ENCODE results near the gene CERK.

The CERK gene

DNA sequence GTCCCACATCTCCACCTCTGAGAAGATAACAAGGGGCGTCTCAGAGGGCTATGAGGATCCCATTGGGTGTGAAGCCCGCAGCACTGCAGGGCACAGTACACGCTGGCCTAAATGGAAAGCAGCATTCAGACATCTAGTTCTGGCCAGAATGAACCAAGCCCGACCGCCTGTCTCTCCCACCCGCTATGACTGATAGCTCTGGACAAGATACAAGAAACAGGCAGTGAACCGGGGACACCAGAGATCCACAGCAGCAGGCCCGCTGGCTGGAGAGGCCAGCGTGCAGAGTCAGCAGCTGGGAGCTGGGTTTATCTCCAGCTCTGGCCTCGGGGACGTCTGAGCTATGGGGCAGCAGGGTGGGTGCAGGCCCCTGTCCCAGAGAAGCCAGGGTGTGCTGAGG is 9.6 kb downstream of the CERK start:
- Histone ChIP-seq H3K9me3 (ENCODE audit: low read length) (no peaks in the 10 kb centered on the region), H3K27me3 (ENCODE audit: insufficient read depth, low read length) (no peaks in the 10 kb centered on the region), H3K36me3 (ENCODE audit: insufficient read depth, low read length) (peaks cover 24% of the 10 kb centered on the region), H3K4me3 (ENCODE audit: low read length) (no peak overlapping the region), H3K4me1 (ENCODE audit: insufficient read depth, low read length) (no peaks in the 10 kb centered on the region), H2AFZ (ENCODE audit: low read depth, low read length) (no peak overlapping the region)

DNA sequence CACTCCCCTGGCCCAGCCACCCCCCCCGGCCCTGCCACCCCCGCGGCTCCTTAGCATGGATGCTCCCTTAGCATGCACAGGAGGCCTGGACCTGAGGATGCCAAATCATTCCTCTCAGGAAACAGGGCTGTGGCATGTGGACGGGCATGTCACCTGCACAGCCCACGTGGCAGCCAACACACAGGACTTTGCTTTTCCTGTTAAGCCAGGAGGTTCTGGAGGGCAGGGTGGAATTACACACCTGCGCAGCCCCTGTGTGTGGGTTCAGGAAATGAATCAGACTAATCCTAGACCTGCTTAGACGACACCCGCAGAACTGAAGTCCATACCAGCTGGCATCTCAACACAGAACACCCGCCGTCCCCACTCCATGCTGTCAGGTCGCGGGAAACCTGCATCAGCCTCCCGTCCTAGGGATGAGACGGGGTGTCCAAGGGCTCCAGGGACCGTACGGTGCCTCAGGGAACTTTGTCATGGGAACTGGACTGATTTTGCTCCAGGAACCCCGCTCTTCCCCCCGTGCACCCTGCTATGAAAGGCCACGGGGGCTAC is 10.2 kb downstream of the CERK start:
- no peak overlapping the region for H2AFZ ChIP-seq (ENCODE audit: low read depth, low read length)
- H3K36me3 ChIP-seq (ENCODE audit: insufficient read depth, low read length), result peaks cover 24% of the 10 kb centered on the region
- no peaks in the 10 kb centered on the region for H3K4me1 ChIP-seq (ENCODE audit: insufficient read depth, low read length)
- no peaks in the 10 kb centered on the region for H3K27me3 ChIP-seq (ENCODE audit: insufficient read depth, low read length)
- no peak overlapping the region for H3K4me3 ChIP-seq (ENCODE audit: low read length)
- no peaks in the 10 kb centered on the region for H3K9me3 ChIP-seq (ENCODE audit: low read length)

DNA sequence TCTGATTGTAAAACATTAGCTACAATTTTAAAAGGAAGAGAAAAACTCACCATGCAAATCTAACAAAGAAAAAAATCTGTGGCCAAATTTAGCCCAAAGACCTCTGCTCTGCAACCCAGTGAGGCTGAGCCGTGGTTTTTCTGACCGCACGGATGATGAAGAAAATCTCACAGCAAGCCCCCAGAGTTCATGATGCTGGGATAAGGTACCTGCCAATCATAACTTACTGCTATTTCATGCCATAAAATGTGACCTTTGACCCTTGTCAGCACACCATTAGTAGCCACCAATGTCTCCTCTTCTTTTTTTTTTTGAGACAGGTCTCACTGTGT is 11.1 kb downstream of the CERK start:
- no peak overlapping the region for H3K4me3 ChIP-seq (ENCODE audit: low read length)
- H2AFZ ChIP-seq (ENCODE audit: low read depth, low read length), result no peak overlapping the region
- H3K4me1 ChIP-seq (ENCODE audit: insufficient read depth, low read length), result no peaks in the 10 kb centered on the region
- H3K27me3 ChIP-seq (ENCODE audit: insufficient read depth, low read length), result no peaks in the 10 kb centered on the region
- no peaks in the 10 kb centered on the region for H3K9me3 ChIP-seq (ENCODE audit: low read length)
- peaks cover 22% of the 10 kb centered on the region for H3K36me3 ChIP-seq (ENCODE audit: insufficient read depth, low read length)

DNA sequence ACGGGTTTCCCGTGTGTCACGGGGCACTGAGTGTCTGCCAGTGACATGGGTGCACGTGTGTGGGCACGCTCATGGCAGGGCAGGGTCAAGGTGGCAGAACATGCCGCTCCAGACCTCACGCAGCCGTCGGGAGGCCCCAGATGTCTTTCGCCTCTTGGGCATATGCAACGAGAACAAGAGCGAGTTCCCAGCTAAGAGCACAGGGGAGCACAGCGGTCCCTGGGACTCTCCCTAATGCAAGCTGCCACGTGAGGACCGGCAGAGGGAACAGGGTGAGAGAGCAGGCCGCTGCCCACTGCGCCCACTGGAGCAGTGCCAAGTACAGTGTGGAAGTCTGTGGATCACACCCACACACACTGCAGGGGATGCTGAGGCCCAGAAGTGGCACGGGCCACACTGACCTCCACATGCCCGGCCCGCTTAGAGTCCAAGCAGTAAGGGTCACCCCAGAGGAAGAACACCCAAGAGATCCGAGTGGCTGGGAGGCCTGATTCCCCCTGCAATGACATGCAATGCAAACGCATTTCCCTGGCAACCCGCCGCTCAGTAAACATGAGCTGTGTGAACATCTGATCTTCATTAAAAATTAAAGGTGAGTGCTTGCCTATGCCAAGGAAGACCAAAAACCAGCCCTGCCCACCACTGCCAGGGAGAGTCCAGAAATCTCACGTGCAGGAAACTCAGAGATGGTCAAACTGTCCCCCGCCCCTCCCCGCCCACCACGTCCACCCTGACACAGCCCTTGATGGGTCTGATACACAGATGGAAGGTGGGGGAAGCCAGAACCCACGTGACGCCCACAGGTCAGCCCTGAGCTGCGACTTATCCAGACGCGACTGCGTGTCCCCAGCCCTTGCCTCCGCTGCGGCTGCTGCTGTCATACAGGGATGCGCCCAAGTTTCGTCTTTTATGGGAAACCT is 11.7 kb downstream of the CERK start:
- no peaks in the 10 kb centered on the region for H3K27me3 ChIP-seq (ENCODE audit: insufficient read depth, low read length)
- H3K4me1 ChIP-seq (ENCODE audit: insufficient read depth, low read length), result no peaks in the 10 kb centered on the region
- H3K4me3 ChIP-seq (ENCODE audit: low read length), result no peak overlapping the region
- no peaks in the 10 kb centered on the region for H3K9me3 ChIP-seq (ENCODE audit: low read length)
- no peak overlapping the region for H2AFZ ChIP-seq (ENCODE audit: low read depth, low read length)
- H3K36me3 ChIP-seq (ENCODE audit: insufficient read depth, low read length), result peaks cover 21% of the 10 kb centered on the region

DNA sequence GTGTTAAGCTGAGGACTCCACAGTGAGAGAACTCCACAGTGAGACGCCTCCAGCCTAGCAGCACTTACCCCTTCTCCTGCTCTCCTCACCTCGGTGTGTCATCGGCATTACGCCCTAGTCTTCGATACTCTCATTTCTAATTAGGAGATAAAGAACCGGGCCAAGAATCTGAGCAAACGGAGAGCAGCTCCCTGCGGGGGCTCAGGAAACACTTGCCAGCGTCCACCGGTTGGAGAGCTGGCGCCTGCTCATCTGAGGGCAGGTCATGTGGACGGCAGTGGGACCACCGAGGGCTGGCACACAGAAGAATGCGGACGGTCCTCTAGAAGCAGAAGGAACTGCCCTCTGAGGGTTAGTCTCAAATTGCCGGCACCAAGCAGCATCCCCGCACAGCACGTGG is 13.0 kb downstream of the CERK start:
- H3K27me3 ChIP-seq (ENCODE audit: insufficient read depth, low read length), result no peaks in the 10 kb centered on the region
- no peaks in the 10 kb centered on the region for H3K9me3 ChIP-seq (ENCODE audit: low read length)
- no peak overlapping the region for H3K4me3 ChIP-seq (ENCODE audit: low read length)
- peaks cover 27% of the 10 kb centered on the region for H3K36me3 ChIP-seq (ENCODE audit: insufficient read depth, low read length)
- H3K4me1 ChIP-seq (ENCODE audit: insufficient read depth, low read length), result no peaks in the 10 kb centered on the region
- no peak overlapping the region for H2AFZ ChIP-seq (ENCODE audit: low read depth, low read length)

DNA sequence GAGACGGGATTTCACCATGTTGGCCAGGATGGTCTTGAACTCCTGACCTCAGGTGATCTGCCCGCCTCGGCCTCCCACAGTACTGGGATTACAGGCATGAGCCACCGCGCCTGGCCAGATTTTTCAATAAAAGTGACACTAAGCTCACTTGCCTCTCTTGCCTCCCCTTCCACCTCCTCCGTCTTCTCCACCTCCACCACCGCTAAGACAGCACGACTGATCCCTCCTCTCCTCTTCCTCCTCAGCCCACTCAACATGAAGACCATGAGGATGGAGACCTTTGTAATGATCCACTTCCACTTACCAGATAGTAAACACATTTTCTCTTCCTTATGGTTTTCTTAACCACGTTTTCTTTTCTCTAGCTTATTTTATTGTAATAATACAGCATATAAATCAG is 14.2 kb downstream of the CERK start:
- no peak overlapping the region for H3K4me3 ChIP-seq (ENCODE audit: low read length)
- no peak overlapping the region for H2AFZ ChIP-seq (ENCODE audit: low read depth, low read length)
- no peaks in the 10 kb centered on the region for H3K27me3 ChIP-seq (ENCODE audit: insufficient read depth, low read length)
- H3K4me1 ChIP-seq (ENCODE audit: insufficient read depth, low read length), result no peaks in the 10 kb centered on the region
- H3K36me3 ChIP-seq (ENCODE audit: insufficient read depth, low read length), result peaks cover 35% of the 10 kb centered on the region
- H3K9me3 ChIP-seq (ENCODE audit: low read length), result no peaks in the 10 kb centered on the region

DNA sequence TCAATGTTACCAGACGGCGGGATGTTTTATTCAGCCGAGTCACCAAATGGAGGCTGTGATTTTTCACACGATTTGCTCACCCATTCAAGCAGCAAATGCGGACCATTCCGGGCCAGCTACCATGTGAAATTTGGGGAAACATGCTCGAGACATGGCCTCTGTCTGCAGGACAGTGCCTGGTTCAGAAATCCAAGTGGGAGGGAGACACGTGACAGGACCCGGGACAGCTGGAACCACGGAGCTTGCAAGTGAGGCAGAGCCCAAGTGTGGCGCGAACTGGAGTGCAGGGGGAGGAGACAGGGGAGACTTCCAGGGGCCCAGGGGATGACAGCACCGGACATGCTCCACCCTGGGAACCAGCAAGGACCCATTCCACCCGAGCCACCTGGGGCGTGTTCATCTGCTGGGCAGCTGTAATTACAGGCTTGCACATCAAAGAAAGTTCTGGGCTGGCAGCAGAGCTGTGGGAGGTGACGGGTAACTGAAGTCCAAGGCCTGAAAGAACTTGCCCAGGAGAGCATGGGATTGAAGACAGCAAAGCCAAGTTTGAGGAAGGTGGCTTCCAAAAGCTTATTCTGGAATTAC is 16.5 kb downstream of the CERK start:
- H3K27me3 ChIP-seq (ENCODE audit: insufficient read depth, low read length), result no peaks in the 10 kb centered on the region
- H3K36me3 ChIP-seq (ENCODE audit: insufficient read depth, low read length), result peaks cover 46% of the 10 kb centered on the region
- no peak overlapping the region for H3K4me3 ChIP-seq (ENCODE audit: low read length)
- no peaks in the 10 kb centered on the region for H3K9me3 ChIP-seq (ENCODE audit: low read length)
- H2AFZ ChIP-seq (ENCODE audit: low read depth, low read length), result no peak overlapping the region
- H3K4me1 ChIP-seq (ENCODE audit: insufficient read depth, low read length), result no peaks in the 10 kb centered on the region

DNA sequence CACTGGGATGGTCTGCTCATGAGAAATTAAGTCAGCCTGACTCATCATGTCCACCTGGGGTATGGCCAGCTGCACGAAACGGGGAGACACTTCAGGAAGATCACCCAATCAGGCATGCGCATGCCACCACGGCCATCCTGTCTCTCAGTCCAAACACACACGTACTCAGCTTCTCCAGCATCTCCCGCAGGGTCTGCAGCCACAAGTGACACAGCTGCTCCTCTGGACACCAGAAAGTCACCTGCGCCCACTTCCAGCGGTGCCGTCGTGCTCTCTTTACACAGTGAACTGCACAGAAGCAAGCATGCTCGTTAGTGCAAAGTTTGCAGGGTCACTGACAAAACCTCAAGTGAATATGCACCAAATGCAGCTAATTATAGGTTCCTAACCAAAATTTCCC is 18.1 kb downstream of the CERK start:
- Histone ChIP-seq H3K36me3 (ENCODE audit: insufficient read depth, low read length) (peaks cover 51% of the 10 kb centered on the region), H2AFZ (ENCODE audit: low read depth, low read length) (no peak overlapping the region), H3K27me3 (ENCODE audit: insufficient read depth, low read length) (no peaks in the 10 kb centered on the region), H3K4me1 (ENCODE audit: insufficient read depth, low read length) (no peaks in the 10 kb centered on the region), H3K4me3 (ENCODE audit: low read length) (no peak overlapping the region), H3K9me3 (ENCODE audit: low read length) (no peaks in the 10 kb centered on the region)

DNA sequence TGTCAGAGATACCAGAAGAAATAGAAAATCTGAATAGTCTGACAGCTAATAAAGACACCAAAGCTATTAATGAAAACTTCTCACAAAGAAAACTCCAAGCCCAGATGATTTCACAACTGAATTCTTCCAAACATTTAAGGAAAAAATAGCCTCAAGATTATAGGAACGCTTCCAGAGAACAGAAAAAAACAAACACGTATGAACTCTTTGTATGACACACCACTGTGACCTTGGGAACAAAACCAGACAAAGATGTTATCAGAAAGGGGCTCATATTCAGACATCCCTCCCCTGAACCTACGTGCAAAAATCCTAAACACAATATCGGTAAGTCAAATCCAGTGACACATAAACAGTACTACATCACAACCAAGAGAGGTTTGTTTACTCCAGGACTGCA is 23.5 kb downstream of the CERK start:
- no peak overlapping the region for H3K4me3 ChIP-seq (ENCODE audit: low read length)
- no peaks in the 10 kb centered on the region for H3K27me3 ChIP-seq (ENCODE audit: insufficient read depth, low read length)
- H3K36me3 ChIP-seq (ENCODE audit: insufficient read depth, low read length), result peaks cover 73% of the 10 kb centered on the region
- H3K9me3 ChIP-seq (ENCODE audit: low read length), result no peaks in the 10 kb centered on the region
- H3K4me1 ChIP-seq (ENCODE audit: insufficient read depth, low read length), result no peaks in the 10 kb centered on the region
- H2AFZ ChIP-seq (ENCODE audit: low read depth, low read length), result no peak overlapping the region

DNA sequence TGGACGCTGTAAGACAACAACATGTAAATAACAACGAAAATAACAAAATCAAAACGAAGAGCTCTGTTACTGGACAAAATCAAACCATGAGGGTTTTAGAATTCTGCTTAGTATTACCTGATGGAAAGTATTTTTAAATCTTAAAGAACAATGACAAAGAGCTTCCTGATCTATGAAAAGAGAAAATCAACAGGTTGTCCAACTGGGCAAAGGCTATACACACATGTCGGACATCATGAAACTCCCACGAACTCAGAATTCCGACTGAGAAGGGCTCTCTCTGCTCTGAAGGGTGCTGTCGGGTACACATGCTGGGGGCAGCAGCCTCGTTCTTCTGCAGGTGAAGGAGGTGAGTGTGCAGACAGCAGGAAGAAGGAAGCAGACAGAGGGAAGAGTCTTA is 25.8 kb downstream of the CERK start:
- H2AFZ ChIP-seq (ENCODE audit: low read depth, low read length), result no peak overlapping the region
- peaks cover 76% of the 10 kb centered on the region for H3K36me3 ChIP-seq (ENCODE audit: insufficient read depth, low read length)
- H3K9me3 ChIP-seq (ENCODE audit: low read length), result no peaks in the 10 kb centered on the region
- no peaks in the 10 kb centered on the region for H3K4me1 ChIP-seq (ENCODE audit: insufficient read depth, low read length)
- no peak overlapping the region for H3K4me3 ChIP-seq (ENCODE audit: low read length)
- no peaks in the 10 kb centered on the region for H3K27me3 ChIP-seq (ENCODE audit: insufficient read depth, low read length)

DNA sequence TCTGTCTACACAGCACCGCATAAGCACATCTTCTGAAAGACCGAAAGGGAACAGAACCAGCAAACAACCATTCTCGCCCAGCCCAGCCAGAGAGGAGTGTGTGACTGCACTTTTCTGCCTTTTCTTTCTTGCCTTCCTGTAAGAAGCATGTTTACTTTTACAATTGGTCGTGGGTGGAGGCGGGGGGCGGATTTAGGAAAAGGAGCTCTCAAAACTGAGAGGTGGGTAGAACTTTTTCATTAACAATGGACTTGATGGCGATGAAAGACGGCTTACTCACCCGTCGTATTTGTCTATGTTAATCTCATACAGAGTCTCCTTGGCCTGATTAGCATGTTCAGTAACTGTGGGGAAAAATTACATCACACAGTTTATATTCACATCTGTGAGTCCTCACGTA is 27.2 kb downstream of the CERK start:
- Histone ChIP-seq H3K27me3 (ENCODE audit: insufficient read depth, low read length) (no peaks in the 10 kb centered on the region), H2AFZ (ENCODE audit: low read depth, low read length) (no peak overlapping the region), H3K9me3 (ENCODE audit: low read length) (no peaks in the 10 kb centered on the region), H3K4me3 (ENCODE audit: low read length) (no peak overlapping the region), H3K36me3 (ENCODE audit: insufficient read depth, low read length) (peaks cover 78% of the 10 kb centered on the region), H3K4me1 (ENCODE audit: insufficient read depth, low read length) (no peaks in the 10 kb centered on the region)

DNA sequence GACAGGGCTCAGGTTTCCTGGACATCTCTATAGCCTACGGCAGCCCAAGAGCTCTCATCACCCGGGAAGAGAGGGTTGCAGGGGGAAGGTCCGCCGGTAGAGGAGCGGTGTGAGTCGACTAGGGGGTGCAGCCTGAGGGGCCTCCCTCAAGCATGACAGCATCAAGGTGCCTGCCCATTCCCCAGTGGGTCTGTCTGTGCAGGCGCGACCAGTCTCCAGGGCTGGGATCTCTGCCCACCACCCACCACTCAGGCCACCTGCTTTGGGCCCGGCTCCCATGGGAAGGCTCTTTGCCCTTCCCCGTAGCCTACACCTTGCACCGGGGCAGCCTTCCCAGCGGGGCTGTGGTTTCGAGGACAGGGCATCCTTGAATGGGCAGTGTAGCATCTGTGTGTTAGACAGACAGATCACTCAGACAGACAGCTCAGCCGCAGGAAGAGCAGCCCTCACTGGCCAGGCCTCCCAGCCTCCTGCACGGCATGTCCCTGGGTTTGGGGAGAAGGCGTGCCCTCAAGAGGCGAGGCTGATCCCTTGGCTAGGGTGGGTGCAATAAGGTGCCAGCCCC is 29.2 kb downstream of the CERK start:
- no peak overlapping the region for H3K4me3 ChIP-seq (ENCODE audit: low read length)
- H2AFZ ChIP-seq (ENCODE audit: low read depth, low read length), result no peak overlapping the region
- H3K4me1 ChIP-seq (ENCODE audit: insufficient read depth, low read length), result no peaks in the 10 kb centered on the region
- no peaks in the 10 kb centered on the region for H3K27me3 ChIP-seq (ENCODE audit: insufficient read depth, low read length)
- peaks cover 83% of the 10 kb centered on the region for H3K36me3 ChIP-seq (ENCODE audit: insufficient read depth, low read length)
- H3K9me3 ChIP-seq (ENCODE audit: low read length), result no peaks in the 10 kb centered on the region

DNA sequence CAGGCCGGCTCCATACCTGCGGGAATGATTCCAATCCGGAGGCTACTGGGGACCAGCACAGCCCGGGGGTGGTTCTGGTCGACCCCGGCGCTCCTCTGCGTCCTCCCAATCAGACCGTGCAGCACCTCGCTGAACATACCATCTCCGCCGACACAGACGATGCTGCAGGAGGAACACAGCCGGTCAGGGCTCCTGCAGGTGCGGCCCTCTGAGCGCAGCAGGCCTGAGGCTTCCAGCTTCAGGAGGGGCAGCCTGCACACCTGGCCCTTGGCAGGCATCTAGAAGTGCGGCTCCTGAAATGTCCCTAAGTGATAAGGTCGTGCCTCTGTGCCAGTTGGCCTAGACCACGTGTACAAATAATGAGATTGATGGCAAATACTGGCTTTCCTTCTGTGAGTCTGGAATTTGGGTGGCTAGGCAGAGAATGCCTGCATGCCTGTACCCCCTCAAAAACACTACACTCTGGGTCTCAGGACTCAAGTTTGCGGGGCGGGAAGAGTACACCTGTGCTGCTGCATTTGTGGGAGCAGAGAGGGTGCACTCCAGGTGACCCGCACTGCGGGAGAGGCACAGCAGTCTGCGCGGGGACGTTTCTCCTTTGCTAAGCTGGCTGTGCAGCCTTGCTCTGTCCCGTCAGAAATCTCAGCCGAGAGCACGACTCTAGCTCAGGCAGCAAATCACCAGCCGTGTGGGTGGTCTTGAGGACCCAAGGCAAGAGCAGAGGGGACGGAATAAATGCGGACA is 30.1 kb downstream of the CERK start:
- no peaks in the 10 kb centered on the region for H3K4me1 ChIP-seq (ENCODE audit: insufficient read depth, low read length)
- no peaks in the 10 kb centered on the region for H3K27me3 ChIP-seq (ENCODE audit: insufficient read depth, low read length)
- peaks cover 86% of the 10 kb centered on the region for H3K36me3 ChIP-seq (ENCODE audit: insufficient read depth, low read length)
- H3K4me3 ChIP-seq (ENCODE audit: low read length), result no peak overlapping the region
- H3K9me3 ChIP-seq (ENCODE audit: low read length), result no peaks in the 10 kb centered on the region
- no peak overlapping the region for H2AFZ ChIP-seq (ENCODE audit: low read depth, low read length)

Measured in neuron (in vitro differentiated cells).